ENCODE results near the gene CNPPD1.

DNA sequence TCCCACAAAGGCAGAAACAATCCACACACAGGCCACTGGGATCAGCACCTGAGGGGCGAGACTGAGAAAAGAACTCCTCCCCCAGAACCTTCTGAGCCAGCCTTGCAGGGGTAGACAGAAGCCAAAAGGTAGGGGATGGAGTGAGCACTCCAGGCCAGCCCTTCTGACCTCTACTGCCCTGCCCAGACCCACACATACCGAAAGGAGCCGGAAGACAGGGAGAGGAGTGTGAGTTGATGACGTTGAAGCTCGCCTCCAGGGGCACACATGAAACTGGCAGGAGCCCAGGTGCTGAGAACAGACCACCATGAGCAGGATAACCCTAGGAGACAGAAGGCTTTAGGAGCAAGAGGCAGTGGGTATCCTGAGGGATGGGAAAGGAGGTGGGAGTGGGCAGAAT is 8.7 kb downstream of the CNPPD1 start:
- TF ChIP-seq, protein P1, sequence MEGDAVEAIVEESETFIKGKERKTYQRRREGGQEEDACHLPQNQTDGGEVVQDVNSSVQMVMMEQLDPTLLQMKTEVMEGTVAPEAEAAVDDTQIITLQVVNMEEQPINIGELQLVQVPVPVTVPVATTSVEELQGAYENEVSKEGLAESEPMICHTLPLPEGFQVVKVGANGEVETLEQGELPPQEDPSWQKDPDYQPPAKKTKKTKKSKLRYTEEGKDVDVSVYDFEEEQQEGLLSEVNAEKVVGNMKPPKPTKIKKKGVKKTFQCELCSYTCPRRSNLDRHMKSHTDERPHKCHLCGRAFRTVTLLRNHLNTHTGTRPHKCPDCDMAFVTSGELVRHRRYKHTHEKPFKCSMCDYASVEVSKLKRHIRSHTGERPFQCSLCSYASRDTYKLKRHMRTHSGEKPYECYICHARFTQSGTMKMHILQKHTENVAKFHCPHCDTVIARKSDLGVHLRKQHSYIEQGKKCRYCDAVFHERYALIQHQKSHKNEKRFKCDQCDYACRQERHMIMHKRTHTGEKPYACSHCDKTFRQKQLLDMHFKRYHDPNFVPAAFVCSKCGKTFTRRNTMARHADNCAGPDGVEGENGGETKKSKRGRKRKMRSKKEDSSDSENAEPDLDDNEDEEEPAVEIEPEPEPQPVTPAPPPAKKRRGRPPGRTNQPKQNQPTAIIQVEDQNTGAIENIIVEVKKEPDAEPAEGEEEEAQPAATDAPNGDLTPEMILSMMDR (IDR thresholded peaks at IDR 0.05; ENCODE audit: low read depth, low read length) = no peak
- TF ChIP-seq EZH2phosphoT487 (IDR thresholded peaks at IDR 0.05; ENCODE audit: low read depth) = no peak
